ENCODE measurements around the gene CRYBG1. TPM values are rescaled to one million over a fixed set of nuclear protein-coding genes. Genes with fewer than 3 reads are reported as not detected.
A peak's percentile ranks its signal among the peaks of the same experiment; 100 is the strongest.
"Not testable (repeated sequence)": the region's sequence is repeated elsewhere in the genome, so short reads cannot be mapped to it uniquely, and the experiment has no call there.

Gene CRYBG1
- total RNA-seq, 1 donor from 2014 or later: 3.7 TPM

DNA sequence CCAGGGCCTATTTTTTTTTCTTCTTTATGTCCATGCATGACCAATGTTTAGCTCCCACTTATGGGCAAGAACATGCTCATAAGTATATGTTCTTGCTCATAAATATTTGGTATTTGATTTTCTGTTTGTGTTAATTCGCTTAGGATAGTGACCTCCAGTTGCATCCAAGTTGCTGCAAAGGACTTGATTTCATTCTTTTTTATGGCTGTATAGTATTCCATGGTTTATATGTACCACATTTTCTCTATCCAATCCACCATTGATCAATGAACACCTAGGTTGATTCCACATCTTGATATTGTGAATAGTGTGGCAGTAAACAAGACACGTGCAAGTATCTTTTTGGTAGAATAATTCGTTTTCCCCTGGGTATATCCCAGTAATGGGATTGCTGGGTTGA is 190.6 kb downstream of the CRYBG1 start:
- Histone ChIP-seq H3K9me3 (ENCODE audit: control insufficient read depth in 3 of 3, low read length in 3 of 3) (no peaks in the 10 kb centered on the region), H3K27me3 (ENCODE audit: control insufficient read depth in 3 of 3, insufficient read depth in 3 of 3, low read length in 3 of 3) (no peaks in the 10 kb centered on the region), H3K4me3 (ENCODE audit: low read length in 3 of 3) (no peak overlapping the region), H3K9ac (ENCODE audit: low read depth in 1 of 3, low read length in 3 of 3) (no peak overlapping the region), H3K4me1 (ENCODE audit: control insufficient read depth in 3 of 3, insufficient read depth in 3 of 3, low read length in 3 of 3) (peaks cover 0 to 5% (median 0%) of the 10 kb centered on the region in 3 donors), H3K36me3 (ENCODE audit: control insufficient read depth in 3 of 3, insufficient read depth in 3 of 3, low read length in 3 of 3) (peaks cover 5 to 7% (median 6%) of the 10 kb centered on the region in 3 donors), H3K27ac (ENCODE audit: low read depth, low read length) (no peak overlapping the region)

DNA sequence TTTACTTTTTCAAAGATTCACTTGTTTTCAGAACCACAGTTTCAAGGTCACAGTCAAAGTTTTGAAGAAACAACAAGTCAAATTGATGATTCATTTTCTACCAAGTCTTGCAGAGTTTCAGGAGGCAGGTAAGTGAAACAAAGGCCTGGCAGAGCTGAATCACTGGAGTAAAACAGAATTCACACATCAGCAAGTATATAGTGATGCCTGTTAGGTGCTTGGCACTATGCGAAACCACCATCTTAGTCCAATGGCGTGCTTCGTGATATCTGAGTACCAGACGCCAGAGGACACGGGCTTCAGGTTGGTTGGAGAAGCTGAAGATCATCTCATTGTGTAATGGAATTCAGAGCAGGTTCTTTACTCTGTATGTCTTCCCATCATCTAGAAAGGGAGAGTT is 192.9 kb downstream of the CRYBG1 start:
- H3K4me1 ChIP-seq (ENCODE audit: control insufficient read depth in 3 of 3, insufficient read depth in 3 of 3, low read length in 3 of 3): no peaks in the 10 kb centered on the region
- H3K9me3 ChIP-seq (ENCODE audit: control insufficient read depth in 3 of 3, low read length in 3 of 3): no peaks in the 10 kb centered on the region
- H3K4me3 ChIP-seq (ENCODE audit: low read length in 3 of 3): no peak overlapping the region
- H3K9ac ChIP-seq (ENCODE audit: low read depth in 1 of 3, low read length in 3 of 3): no peak overlapping the region
- H3K27ac ChIP-seq (ENCODE audit: low read depth, low read length): no peak overlapping the region
- peaks cover 5 to 7% (median 6%) of the 10 kb centered on the region in 3 donors for H3K36me3 ChIP-seq (ENCODE audit: control insufficient read depth in 3 of 3, insufficient read depth in 3 of 3, low read length in 3 of 3)
- H3K27me3 ChIP-seq (ENCODE audit: control insufficient read depth in 3 of 3, insufficient read depth in 3 of 3, low read length in 3 of 3): no peaks in the 10 kb centered on the region

GRCh38 chr6:106555767-106556166 is 195.2 kb downstream of the CRYBG1 start:
- peaks cover 5 to 7% (median 6%) of the 10 kb centered on the region in 3 donors for H3K36me3 ChIP-seq (ENCODE audit: control insufficient read depth in 3 of 3, insufficient read depth in 3 of 3, low read length in 3 of 3)
- H3K9ac ChIP-seq (ENCODE audit: low read depth in 1 of 3, low read length in 3 of 3): no peak overlapping the region
- no peaks in the 10 kb centered on the region for H3K9me3 ChIP-seq (ENCODE audit: control insufficient read depth in 3 of 3, low read length in 3 of 3)
- no peak overlapping the region for H3K27ac ChIP-seq (ENCODE audit: low read depth, low read length)
- no peak overlapping the region for H3K4me3 ChIP-seq (ENCODE audit: low read length in 3 of 3)
- H3K4me1 ChIP-seq (ENCODE audit: control insufficient read depth in 3 of 3, insufficient read depth in 3 of 3, low read length in 3 of 3): no peaks in the 10 kb centered on the region
- H3K27me3 ChIP-seq (ENCODE audit: control insufficient read depth in 3 of 3, insufficient read depth in 3 of 3, low read length in 3 of 3): no peaks in the 10 kb centered on the region

DNA sequence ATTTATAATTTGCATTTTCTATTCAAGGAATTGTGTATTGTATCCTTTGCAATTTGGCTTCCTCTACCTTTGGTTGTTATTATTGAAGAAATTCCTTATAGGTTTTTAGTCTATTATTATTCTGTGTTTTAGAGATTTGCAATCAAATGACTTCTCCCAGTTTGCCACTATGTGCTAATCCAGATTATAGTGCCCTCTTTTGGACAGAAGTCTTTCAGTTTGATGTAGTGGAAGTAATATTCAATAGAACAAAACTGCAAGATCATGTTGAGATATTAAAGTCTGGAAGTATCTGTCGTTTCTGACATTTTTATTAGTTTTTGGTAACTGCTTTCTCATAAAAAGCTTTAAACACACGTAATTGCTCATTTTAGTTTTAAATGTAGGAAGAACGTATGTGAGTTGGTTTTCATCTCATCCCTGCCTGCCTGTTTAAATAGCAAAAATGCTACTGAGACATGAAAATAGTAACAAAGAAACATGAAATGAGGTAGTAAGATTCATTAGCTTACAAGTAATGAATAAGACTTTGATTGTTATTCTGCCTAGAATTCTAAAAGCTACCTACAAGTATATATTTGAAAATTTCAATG is 195.9 kb downstream of the CRYBG1 start:
- Histone ChIP-seq H3K27me3 (ENCODE audit: control insufficient read depth in 3 of 3, insufficient read depth in 3 of 3, low read length in 3 of 3) (no peaks in the 10 kb centered on the region), H3K27ac (ENCODE audit: low read depth, low read length) (no peak overlapping the region), H3K9ac (ENCODE audit: low read depth in 1 of 3, low read length in 3 of 3) (no peak overlapping the region)

DNA sequence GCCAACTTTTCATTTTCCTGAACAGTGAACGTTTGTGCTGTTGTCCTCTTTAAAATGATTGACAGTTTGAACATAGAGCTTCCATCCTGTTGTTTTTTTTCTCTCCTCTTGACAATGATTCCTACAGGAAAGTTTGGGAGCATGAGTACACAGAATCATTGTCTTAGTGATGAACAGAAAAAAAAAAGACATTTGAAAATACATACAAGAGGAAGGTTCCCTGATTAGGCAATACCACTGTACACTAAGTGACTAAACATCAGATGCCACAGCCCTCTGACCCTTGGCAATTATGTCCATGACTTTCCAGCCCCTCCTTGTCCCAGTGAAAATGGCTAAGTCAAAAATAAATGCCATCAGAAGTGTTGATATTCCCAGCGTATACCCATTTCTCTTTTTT is 197.3 kb downstream of the CRYBG1 start:
- no peaks in the 10 kb centered on the region for H3K27me3 ChIP-seq (ENCODE audit: control insufficient read depth in 3 of 3, insufficient read depth in 3 of 3, low read length in 3 of 3)
- H3K4me3 ChIP-seq (ENCODE audit: low read length in 3 of 3): no peak overlapping the region
- H3K9ac ChIP-seq (ENCODE audit: low read depth in 1 of 3, low read length in 3 of 3): no peak overlapping the region
- H3K36me3 ChIP-seq (ENCODE audit: control insufficient read depth in 3 of 3, insufficient read depth in 3 of 3, low read length in 3 of 3): peaks cover 5 to 7% (median 6%) of the 10 kb centered on the region in 3 donors
- no peaks in the 10 kb centered on the region for H3K9me3 ChIP-seq (ENCODE audit: control insufficient read depth in 3 of 3, low read length in 3 of 3)
- H3K4me1 ChIP-seq (ENCODE audit: control insufficient read depth in 3 of 3, insufficient read depth in 3 of 3, low read length in 3 of 3): no peaks in the 10 kb centered on the region
- no peak overlapping the region for H3K27ac ChIP-seq (ENCODE audit: low read depth, low read length)

More for the DNA sequence above, 195.9 kb downstream of the CRYBG1 start:
- Histone ChIP-seq H3K4me3 (ENCODE audit: low read length in 3 of 3) (no peak overlapping the region), H3K9me3 (ENCODE audit: control insufficient read depth in 3 of 3, low read length in 3 of 3) (no peaks in the 10 kb centered on the region), H3K36me3 (ENCODE audit: control insufficient read depth in 3 of 3, insufficient read depth in 3 of 3, low read length in 3 of 3) (peaks cover 5 to 7% (median 6%) of the 10 kb centered on the region in 3 donors), H3K4me1 (ENCODE audit: control insufficient read depth in 3 of 3, insufficient read depth in 3 of 3, low read length in 3 of 3) (no peaks in the 10 kb centered on the region)

- Histone ChIP-seq H3K4me3 (ENCODE audit: low read length in 3 of 3) (no peak overlapping the region), H3K4me1 (ENCODE audit: control insufficient read depth in 3 of 3, insufficient read depth in 3 of 3, low read length in 3 of 3) (no peaks in the 10 kb centered on the region), H3K36me3 (ENCODE audit: control insufficient read depth in 3 of 3, insufficient read depth in 3 of 3, low read length in 3 of 3) (peaks cover 5 to 7% (median 5%) of the 10 kb centered on the region in 3 donors), H3K27me3 (ENCODE audit: control insufficient read depth in 3 of 3, insufficient read depth in 3 of 3, low read length in 3 of 3) (no peaks in the 10 kb centered on the region), H3K9ac (ENCODE audit: low read depth in 1 of 3, low read length in 3 of 3) (no peak overlapping the region), H3K9me3 (ENCODE audit: control insufficient read depth in 3 of 3, low read length in 3 of 3) (no peaks in the 10 kb centered on the region), H3K27ac (ENCODE audit: low read depth, low read length) (no peak overlapping the region)
Observed at GRCh38 chr6:106558364-106558763, 197.8 kb downstream of the CRYBG1 start.

DNA sequence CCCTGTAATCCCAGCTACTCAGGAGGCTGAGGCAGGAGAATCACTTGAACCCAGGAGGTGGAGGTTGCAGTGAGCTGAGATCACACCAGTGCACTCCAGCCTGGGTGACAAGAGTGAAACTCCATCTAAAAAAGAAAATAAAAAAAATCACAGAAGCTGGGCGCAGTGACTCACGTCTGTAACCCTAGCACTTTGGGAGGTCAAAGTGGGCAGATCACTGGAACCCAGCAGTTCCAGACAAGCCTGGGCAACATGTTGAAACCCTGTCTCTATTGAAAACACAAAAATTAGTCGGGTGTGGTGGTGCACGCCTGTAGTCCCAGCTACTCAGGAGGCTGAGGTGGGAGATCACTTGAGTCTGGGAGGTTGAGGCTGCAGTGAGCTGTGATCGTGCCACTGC is 199.1 kb downstream of the CRYBG1 start:
- not testable (repeated sequence) for H3K27me3 ChIP-seq (ENCODE audit: control insufficient read depth in 3 of 3, insufficient read depth in 3 of 3, low read length in 3 of 3); H3K9me3 ChIP-seq (ENCODE audit: control insufficient read depth in 3 of 3, low read length in 3 of 3); H3K4me3 ChIP-seq (ENCODE audit: low read length in 3 of 3); H3K27ac ChIP-seq (ENCODE audit: low read depth, low read length); H3K4me1 ChIP-seq (ENCODE audit: control insufficient read depth in 3 of 3, insufficient read depth in 3 of 3, low read length in 3 of 3); H3K36me3 ChIP-seq (ENCODE audit: control insufficient read depth in 3 of 3, insufficient read depth in 3 of 3, low read length in 3 of 3); H3K9ac ChIP-seq (ENCODE audit: low read depth in 1 of 3, low read length in 3 of 3)

DNA sequence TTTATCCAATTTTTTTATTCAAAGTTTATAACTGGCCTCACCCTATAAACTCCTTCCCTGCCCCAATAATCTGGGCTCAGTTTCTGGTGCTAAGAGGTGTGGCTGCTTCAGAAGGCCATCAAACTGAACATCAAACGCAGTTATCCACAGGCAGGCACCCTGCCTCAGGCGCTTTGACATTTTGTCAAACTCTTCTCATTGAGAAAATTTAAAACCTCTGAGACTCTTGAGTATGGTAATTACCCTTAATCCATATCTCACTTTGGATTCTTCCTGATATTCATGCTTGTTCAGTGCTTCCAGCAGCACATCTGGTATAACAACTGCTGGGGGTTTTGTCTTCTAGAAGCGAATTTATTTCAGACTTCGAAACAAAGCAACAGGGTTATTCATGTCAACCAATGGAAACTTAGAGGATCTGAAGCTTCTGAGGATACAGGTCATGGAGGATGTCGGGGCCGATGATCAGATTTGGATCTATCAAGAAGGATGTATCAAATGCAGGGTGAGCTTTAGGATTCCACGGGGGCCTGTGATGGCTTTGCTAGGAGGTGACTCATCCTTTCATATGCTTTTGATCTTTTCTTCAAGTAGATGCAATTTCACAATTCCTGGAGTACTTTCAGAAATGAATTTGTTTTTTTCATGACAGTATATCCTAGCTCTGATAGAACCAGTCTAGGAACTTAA is 200.6 kb downstream of the CRYBG1 start:
- H3K9me3 ChIP-seq (ENCODE audit: control insufficient read depth in 3 of 3, low read length in 3 of 3): no peaks in the 10 kb centered on the region
- H3K9ac ChIP-seq (ENCODE audit: low read depth in 1 of 3, low read length in 3 of 3): no peak overlapping the region
- no peak overlapping the region for H3K4me3 ChIP-seq (ENCODE audit: low read length in 3 of 3)
- H3K4me1 ChIP-seq (ENCODE audit: control insufficient read depth in 3 of 3, insufficient read depth in 3 of 3, low read length in 3 of 3): no peaks in the 10 kb centered on the region
- H3K27me3 ChIP-seq (ENCODE audit: control insufficient read depth in 3 of 3, insufficient read depth in 3 of 3, low read length in 3 of 3): no peaks in the 10 kb centered on the region
- H3K36me3 ChIP-seq (ENCODE audit: control insufficient read depth in 3 of 3, insufficient read depth in 3 of 3, low read length in 3 of 3): peaks cover 0 to 3% (median 0%) of the 10 kb centered on the region in 3 donors
- H3K27ac ChIP-seq (ENCODE audit: low read depth, low read length): no peak overlapping the region

- no peak overlapping the region for H3K27ac ChIP-seq (ENCODE audit: low read depth, low read length)
- no peak overlapping the region for H3K4me3 ChIP-seq (ENCODE audit: low read length in 3 of 3)
- H3K27me3 ChIP-seq (ENCODE audit: control insufficient read depth in 3 of 3, insufficient read depth in 3 of 3, low read length in 3 of 3): no peaks in the 10 kb centered on the region
- peaks cover 0 to 3% (median 0%) of the 10 kb centered on the region in 3 donors for H3K36me3 ChIP-seq (ENCODE audit: control insufficient read depth in 3 of 3, insufficient read depth in 3 of 3, low read length in 3 of 3)
- H3K9ac ChIP-seq (ENCODE audit: low read depth in 1 of 3, low read length in 3 of 3): no peak overlapping the region
- no peaks in the 10 kb centered on the region for H3K9me3 ChIP-seq (ENCODE audit: control insufficient read depth in 3 of 3, low read length in 3 of 3)
- peaks cover 0 to 2% (median 0%) of the 10 kb centered on the region in 3 donors for H3K4me1 ChIP-seq (ENCODE audit: control insufficient read depth in 3 of 3, insufficient read depth in 3 of 3, low read length in 3 of 3)
Observed at GRCh38 chr6:106561686-106562405, 201.3 kb downstream of the CRYBG1 start.

GRCh38 chr6:106563614-106564013 is 203.1 kb downstream of the CRYBG1 start:
- peaks cover 0 to 2% (median 0%) of the 10 kb centered on the region in 3 donors for H3K4me1 ChIP-seq (ENCODE audit: control insufficient read depth in 3 of 3, insufficient read depth in 3 of 3, low read length in 3 of 3)
- H3K9me3 ChIP-seq (ENCODE audit: control insufficient read depth in 3 of 3, low read length in 3 of 3): no peaks in the 10 kb centered on the region
- H3K27me3 ChIP-seq (ENCODE audit: control insufficient read depth in 3 of 3, insufficient read depth in 3 of 3, low read length in 3 of 3): no peaks in the 10 kb centered on the region
- peak overlapping the region in 1 of 3 donors; percentile 35 for H3K9ac ChIP-seq (ENCODE audit: low read depth in 1 of 3, low read length in 3 of 3)
- no peak overlapping the region for H3K27ac ChIP-seq (ENCODE audit: low read depth, low read length)
- H3K4me3 ChIP-seq (ENCODE audit: low read length in 3 of 3): no peak overlapping the region
- peaks cover 3 to 5% (median 4%) of the 10 kb centered on the region in 3 donors for H3K36me3 ChIP-seq (ENCODE audit: control insufficient read depth in 3 of 3, insufficient read depth in 3 of 3, low read length in 3 of 3)
